Renal cortical epithelial cell (primary cell): Measurements from ENCODE around the gene UBE2K. TPM values are rescaled to one million over a fixed set of nuclear protein-coding genes. Genes with fewer than 3 reads are reported as not detected.
"Not testable (repeated sequence)": the region's sequence is repeated elsewhere in the genome, so short reads cannot be mapped to it uniquely, and the experiment has no call there.

ENCODE experiments used
- DNase-seq: peaks from one replicate; pipeline ENCODE4 v3.0.0-alpha.2; 2011; ENCODE audit warnings: low read depth
- total RNA-seq: library from RNA; depleted of rRNA; stranded (reverse); fragments of >200 nt; gene quantifications from 2 replicates; pipeline ENCODE4 v1.2.3, GENCODE V29; 2014

UBE2K gene
- total RNA-seq, 1 donor from 2014 or later = 52.9 TPM

DNA sequence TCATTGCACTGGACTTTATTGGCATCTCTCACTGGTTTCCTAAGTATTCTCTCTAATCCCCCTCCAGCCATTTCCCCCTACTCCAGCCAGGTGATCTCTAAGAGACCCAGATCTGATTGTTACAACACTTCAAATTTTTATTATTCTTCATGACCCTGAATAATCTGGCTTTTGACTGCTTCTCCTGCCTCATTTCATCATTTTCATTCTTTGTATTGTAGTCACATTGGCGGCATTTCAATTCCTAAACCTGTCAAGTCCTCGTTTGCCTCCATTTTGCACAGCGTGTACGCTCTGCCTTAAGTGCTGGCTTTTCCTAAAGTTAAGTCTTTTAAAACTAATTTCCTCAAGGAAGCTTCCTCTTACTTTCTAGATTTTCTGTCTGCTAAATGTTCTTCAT is 31.6 kb downstream of the UBE2K start:
- DNase-seq = no peak

DNA sequence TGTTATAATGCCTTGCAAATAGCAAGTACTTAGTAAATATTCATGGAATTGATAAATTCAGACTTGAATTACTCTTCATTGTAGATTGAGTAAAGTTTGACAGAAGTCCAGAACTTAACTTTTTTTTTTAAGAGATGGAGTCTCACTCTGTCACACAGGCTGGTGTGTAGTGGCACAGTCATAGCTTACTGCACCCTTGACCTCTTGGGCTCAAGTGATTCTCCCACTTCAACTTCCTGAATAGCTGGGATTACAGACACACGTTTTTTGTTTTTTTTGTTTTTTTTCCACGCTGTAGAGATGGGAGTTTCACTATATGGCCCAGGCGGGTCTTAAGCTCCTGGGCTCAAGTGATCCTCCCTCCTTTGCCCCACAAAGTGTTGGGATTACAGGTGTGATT is 32.1 kb downstream of the UBE2K start:
- peak; percentile 26 for DNase-seq

DNA sequence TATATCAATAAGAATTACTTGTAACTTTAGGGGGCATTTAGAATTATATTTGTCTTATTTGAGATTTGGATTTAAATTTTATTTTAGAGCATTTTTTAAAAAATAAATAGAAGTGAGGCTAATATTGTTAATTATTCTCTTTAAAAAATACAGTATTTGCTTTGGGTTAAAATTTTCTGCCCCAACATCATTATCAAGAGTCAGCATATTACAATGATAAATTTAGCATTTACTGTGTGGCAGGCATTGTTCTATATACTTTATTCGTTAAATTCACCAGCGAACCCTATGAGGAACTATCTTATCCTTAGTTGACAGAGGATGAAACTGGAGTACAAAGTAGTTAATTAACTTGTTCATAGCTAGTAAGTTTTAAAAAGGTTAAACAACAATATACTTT is 34.0 kb downstream of the UBE2K start:
- DNase-seq = no peak

DNA sequence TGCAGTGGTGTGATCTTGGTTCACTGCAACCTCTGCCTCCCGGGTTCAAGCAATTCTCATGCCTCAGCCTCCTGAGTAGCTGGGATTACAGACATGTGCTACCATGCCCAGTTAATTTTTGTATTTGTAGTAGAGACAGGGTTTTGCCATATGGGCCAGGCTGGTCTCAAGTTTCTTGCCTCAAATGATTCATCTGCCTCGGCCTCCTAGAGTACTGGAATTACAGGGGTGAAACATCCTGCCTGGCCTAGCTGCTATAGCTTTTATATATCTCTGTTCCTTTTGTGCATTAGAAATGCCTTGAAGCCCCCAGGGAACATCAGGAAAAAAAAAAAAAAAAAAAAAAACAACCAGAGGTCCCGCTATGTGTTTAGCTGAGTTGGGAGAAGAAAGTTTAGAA is 34.8 kb downstream of the UBE2K start:
- DNase-seq = peak; percentile 55

DNA sequence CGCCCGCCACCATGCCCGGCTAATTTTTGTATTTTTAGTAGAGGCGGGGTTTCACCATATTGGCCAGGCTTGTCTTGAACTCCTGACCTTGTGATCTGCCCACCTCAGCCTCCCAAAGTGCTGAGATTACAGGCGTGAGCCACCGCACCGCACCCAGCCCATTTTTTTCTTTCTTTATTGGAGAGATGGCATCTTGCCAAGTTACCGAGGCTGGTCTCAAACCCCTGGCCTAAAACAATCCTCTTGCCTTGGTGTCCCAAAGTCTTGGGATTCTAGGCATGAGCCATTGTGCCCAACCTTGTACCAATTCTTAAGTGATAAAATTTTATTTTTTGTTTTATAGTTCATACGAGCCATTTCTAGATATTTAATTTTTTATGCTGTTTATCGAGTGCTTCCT is 41.7 kb downstream of the UBE2K start:
- DNase-seq = not testable (repeated sequence)

DNA sequence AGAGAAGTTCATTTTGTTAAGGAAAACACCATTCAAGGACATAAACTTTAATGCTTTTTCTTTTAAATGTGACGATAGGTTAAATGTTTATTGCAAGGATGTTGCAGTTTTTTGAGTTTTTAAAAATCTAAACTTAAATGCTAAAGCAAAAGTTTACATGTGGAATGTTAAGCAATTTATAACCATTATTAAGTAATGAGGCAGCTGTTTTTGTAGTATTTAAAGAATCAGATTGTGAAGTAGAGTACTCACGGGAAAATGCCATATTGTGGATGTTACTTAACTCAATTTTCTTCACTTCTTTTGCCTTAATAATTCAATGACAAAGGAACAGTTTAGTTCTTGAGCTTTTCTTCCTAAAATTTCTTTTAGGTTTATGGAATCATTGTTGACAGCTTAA is 43.5 kb downstream of the UBE2K start:
- DNase-seq = no peak

DNA sequence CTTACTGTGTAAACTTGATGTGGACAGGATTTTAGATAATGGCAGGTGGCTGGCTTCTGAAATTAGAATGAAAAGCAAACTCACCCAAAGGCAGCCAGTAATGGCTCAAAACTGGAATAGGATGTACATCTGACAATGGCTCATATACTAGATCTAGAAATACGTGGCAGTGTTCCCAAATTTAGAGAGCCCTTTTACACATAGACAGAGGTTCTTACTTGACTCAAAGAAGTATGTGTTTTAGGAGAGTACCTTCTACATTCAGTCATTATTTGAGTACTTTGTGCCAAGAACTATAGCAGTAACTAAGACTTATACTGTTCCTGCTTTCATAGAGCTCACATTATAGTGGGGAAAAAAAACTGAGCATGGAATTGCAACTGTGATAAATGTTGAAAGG is 48.0 kb downstream of the UBE2K start:
- no peak for DNase-seq

DNA sequence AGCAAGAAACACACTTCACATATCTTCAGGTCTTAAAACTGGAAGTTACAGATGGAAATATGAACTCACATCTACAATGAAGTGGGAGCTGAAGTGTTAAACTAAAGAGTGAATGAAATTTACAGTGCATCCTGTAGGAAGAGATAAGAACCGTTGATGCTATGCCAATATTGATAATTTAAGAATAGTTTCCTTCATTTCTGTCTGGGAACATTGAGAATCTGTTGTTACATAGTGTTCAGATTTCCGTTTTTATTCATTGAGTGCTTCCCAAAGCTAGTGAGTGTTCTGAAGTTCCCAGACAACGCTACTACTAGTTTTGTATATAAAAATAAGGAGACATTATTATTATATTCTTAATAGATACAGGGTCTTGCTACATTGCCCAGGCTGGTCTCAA is 52.3 kb downstream of the UBE2K start:
- DNase-seq = no peak

DNA sequence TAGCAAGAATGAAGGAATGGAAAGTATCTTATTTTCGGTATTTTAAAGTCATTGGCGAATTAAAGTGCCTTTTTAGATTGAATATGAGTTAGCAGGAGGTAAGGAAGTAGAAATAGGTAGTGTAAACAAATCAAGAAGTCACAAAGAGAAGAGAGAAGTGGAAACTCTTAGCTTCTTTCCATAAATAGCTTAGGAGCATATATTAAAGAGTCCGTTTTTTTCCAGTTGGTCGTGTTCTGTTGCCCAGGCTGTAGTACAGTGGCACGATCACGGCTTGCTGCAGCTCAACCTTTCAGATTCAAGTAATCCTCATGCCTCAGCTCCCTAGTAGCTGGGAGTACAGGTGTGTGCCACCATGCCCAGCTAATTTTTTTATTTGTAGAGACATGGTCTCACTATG is 56.4 kb downstream of the UBE2K start:
- no peak for DNase-seq

DNA sequence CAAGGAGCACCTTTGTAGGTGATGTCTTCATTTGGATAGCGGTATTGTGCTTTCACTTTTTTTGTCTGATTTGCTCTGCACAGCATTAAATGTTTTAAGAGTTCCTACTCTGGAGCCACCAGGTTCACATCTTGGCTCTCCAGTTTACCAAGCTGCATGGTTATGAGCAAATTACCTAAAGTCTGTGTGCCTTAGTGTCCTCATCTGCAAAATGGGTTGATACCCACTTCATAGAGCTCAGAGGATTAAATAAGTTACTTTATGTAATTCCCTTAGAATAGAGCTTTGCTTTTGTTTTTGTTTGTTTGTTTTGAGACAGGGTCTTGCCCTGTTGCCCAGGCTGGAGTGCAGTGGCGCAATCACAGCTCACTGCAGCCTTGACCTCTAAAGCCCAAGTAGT is 58.2 kb downstream of the UBE2K start:
- no peak for DNase-seq

DNA sequence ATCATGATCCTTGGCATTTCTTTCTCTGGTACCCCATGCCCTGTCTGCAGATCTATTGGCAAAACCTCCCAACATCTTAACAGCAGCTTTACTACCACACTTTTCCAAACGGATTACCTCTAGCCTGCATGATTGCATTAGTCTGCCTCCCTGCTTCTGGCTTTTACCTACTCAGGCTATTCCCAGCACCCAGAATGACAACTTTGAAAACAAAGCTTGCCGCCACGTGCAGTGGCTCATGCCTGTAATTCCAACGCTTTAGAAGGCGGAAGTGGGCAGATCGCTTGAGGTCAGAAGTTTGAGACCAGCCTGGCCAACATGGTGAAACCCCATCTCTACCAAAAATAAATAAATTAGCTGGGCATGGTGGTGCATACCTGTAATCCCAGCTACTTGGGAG is 60.2 kb downstream of the UBE2K start:
- DNase-seq = no peak

DNA sequence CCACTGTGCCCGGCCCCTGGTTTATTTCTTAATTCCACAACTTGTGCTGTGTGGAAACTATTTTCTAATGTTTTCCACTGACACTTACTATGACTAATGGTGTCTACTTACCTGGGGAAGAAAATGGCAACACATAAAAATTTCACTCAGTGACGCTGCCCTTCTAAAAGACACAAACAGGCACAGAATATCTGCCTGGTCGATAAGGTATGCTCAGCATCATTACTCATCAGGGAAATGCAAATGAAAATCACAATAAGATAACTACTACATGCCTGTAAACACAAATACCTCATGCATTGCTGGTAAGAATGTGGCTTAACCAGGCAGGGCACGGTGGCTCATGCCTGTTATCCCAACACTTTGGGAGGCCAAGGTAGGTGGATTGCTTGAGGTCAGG is 61.6 kb downstream of the UBE2K start:
- DNase-seq = peak; percentile 16

DNA sequence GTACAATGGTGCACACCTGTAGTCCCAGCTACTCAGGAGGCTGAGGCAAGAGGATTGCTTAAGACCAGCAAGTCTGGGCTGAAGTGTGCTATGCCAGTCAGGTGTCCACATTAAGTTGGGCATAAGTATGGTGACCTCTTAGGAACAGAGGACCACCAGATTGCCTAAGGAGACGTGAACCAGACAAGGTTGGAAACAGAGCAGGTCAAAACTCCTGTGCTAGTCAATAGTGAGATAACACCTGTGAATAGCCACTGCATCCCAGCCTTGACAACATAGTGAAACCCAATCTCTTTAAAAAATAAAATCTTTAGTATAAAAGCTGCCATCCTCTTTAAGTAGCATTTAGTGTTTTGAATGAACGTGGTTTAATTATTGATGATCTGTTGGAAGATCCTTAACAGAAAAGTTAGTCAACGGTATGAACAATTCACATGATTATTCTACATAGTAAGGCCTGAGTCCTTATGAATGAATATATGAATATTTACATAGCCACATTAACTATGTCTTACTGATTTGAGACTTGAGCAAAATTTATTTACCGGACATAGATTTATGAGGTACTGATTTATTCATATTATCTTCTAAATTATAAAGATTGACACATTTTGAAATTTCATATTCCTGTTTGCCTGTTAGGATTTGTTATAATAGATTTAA is 63.2 kb downstream of the UBE2K start:
- DNase-seq = no peak

DNA sequence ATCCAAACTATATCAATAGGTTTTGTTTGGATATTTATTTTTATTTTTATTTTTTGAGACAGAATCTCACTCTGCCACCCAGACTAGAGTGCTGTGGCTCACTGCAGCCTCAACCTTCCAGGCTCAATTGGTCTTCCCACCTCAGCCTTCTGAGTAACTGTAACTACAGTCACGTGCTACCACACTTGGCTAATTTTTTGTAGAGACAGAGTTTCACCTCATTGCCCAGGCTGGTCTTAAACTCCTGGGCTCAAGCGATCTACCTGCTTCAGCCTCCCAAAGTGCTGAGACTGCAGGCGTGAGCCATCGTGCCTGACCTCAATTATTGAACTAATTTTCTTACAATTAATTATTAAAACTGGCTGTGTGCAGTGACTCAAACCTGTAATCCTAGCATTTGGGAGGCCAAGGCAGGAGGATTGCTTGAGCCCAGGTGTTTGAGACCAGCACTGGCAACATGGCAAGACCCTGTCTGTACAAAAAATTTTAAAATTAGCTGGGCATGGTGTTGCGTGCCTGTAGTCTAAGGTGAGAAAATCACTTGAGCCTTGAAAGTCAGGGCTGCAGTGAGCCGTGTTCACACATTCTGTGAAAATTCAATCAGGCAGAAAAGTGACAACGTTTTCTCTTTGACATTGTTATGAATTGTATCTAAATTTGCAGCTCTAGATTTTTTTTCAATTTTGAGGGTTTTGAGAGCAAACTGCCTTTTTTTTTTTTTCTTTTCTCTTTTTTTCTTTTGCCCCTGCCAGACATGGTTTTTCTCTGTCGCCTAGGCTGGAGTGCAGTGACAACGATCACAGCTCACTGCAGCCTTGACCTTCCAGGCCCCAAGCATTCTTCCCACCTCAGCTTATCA is 66.0 kb downstream of the UBE2K start:
- DNase-seq = peak; percentile 57

DNA sequence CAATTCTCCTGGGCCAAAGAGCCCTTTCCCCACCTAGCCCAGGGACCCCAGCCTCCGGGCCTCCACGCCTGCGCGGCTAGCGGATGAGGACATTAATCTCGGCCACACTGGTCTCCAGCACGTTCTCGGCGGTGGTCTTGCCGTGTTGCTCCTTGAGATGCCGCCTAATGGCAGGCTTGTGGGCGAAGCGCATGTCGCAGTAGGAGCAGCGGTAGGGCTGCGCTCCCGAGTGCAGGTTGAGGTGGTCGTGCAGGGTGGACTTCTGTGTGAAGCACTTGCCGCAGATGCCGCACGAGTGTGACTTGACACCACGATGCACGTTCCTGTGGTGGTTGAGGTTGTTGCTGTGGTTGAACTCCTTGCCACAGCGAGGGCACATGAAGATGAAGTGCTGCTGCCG is 72.1 kb downstream of the UBE2K start:
- no peak for DNase-seq

DNA sequence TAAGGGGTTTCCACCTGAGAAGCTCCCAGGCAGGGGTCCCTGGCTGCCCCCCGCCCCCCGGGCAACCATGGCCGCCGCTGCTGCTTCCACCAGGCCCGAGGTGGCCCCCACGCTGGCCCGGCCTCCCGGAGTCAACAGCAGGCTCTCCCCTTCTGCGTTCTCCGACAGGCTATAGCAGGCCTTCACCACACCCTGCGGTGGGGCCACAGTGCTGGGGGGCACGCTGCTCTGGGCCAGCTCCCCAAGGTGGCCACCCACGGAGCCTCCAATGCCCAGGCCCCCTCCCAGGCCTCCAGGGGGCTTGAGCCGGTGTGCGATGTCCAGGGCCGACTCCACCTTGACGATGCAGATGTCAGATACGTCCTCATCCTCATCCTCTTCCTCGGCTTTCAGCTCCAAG is 72.5 kb downstream of the UBE2K start:
- DNase-seq = no peak

DNA sequence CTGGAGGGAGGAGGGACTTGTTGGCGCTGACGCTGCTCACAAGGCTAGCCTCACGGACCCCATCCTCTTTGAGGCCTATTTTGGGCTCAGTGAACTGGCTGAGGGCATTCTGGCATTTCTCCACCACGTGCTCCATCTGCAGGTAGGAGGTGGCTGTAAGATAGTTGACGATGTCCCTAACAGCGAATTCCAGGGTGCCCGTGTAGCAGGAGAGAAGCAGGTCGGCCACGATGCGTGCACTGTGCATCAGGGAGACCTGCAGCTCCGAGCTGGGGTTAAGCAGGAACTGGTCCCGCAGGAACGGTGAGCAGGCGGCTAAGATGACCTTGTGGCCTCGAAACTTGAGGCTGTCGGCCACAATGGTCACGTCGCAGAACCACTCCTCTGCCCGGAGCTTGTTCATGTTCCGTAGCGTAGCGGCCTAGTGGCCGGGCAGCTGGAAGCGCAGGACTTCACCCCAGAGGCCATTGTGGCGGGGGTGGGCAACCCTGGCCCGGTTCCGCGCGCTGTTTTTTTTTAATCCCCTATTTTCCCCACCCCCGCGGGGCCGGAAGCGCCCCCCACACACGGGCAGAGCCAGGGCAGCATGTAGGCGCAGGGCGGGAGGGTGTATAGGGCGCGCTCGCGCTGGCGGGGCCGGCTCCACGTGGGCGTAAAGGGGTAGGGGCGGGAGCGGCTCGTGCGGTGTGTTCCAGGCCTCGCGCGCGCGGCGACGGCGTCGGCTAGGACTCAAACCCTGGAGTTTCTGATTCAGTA is 73.2 kb downstream of the UBE2K start:
- DNase-seq = no peak

DNA sequence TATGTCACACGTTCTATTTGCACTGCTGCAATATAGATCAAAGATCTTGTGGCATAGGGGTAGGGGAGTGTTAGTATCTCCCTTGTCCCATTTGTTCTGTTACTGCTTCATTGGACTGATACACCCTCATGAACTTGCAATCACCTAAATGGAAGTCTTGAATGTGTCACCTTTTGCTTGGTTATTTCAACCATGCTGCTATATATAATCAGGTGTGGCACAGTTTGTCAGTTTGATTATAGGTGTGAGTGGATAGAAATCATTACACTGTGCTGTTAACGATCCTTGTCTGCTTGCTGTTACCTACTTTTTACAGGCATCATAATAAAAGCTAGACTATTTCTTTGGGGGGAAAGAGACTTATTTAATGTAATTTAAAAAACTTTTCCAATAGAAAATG is 84.1 kb downstream of the UBE2K start:
- DNase-seq = not testable (repeated sequence)

DNA sequence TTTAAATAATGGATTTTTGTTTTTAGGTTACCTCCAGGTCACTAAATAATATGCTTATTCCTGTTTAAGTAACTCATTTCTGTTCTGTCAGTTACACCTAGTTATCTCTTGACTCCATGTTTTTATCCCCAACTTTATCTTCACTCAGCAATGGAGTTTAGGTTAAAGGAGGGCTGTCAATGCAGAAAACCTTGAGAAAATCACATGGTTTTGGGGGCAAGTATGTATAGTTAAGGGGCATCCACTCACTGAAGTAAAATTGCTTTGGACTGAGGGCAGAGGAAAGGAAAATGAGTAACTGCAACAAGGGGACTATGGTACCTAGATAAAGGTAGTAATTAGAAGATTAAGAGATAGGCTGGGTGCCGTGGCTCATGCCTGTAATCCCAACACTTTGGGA is 87.1 kb downstream of the UBE2K start:
- no peak for DNase-seq

DNA sequence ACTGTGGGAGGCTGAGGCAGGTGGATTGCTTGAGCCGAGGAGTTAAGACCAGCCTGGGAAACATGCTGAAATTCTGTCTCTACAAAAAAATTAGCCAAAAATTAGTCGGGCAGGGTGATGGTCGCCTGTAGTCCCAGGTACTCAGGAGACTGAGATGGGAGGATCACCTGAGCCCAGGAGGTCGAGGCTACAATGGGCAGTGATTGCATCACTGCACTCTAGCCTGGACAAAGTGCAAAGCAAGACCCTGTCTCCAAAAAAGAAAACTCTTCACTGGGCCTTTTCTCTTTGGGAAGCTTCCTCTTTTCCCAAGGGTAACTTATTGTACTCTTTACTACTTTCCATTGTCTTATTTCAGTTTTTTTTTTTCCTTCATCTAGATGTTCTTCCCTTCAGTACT is 88.9 kb downstream of the UBE2K start:
- DNase-seq = no peak

DNA sequence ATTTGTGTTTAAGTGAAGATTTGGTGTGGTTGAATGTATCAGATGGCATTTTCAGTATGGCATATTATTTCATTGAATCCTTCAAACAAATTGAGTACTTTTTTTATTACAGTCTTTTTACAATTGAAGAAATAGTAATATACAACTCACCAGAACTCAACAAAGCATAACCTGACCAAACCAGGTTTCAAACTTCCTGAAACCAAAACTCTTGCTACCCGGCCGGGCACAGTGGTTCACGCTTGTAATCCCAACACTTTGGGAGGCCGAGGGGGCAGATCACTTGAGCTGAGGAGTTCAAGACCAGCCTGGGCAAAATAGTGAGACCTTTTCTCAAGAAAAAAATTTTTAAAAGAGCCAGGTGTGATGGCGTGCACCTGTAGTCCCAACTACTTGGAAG is 94.2 kb downstream of the UBE2K start:
- DNase-seq = no peak

DNA sequence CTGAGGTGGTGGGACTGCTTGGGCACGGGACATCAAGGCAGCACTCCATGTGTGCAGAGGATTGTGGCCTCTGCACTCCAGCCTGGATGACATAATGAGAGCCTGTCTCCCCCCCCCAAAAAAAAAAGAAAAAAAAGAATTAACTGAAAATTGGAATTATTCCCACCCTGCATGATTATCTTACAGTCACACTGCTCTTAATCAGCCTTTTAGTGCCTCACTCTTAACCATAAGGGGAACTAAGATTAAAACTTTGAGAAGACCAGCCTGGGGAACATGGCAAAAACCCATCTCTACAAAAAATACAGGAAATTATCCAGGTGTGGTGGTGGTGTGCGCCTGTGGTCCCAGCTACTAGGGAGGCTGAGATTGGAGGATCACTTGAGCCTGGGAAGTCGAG is 94.6 kb downstream of the UBE2K start:
- DNase-seq = no peak

DNA sequence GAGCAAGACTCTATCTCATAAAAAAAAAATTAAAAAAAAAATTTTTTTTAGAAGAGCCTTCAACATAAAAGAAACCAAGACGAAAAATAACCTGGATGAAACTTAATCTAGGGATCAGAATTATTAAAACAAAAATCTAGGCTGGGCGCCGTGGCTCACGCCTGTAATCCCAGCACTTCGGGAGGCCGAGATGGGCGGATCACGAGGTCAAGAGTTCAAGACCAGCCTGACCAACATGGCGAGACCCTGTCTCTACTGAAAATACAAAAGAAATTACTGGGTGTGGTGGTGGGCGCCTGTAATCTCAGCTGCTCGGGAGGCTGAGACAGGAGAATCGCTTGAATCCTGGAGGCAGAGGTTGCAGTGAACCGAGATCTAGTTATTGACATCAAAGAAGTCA is 95.0 kb downstream of the UBE2K start:
- DNase-seq = not testable (repeated sequence)
